IMR-90 (cell line): ENCODE results near the gene CLEC9A. TPM values are rescaled to one million over a fixed set of nuclear protein-coding genes. Genes with fewer than 3 reads are reported as not detected.

ENCODE experiments used
- ATAC-seq: fragments of 200-7000 bp; cut with Tn5 transposase; 2 replicates; pipeline ENCODE4 v1.9.1; 2020; ENCODE audit warnings: low read depth, mild to moderate bottlenecking, moderate library complexity
- BruUV-seq: library from RNA; stranded (reverse); fragments of 400-500 nt; replicated peaks from 2 replicates; lab custom pipeline; 2021; lab: Mats Ljungman, UMichigan
- CTCF ChIA-PET: fragments of 300-600 bp; formaldehyde crosslinking; extraction: SDS; loops from one replicate; lab custom pipeline; 2021; ENCODE audit warnings: antibody characterized with exemption; lab: Yijun Ruan, JAX
- POLR2A ChIA-PET: fragments of 300-600 bp; sonication (Branson Sonifier 250); formaldehyde crosslinking; loops from one replicate; lab custom pipeline; 2022; ENCODE audit warnings: antibody characterized with exemption; ENCODE audit not compliant: unreplicated experiment; lab: Charles Lee
- DNase-seq: peaks from one replicate; pipeline ENCODE4 v3.0.0; 2013
- H2AFZ ChIP-seq: replicated peaks from 2 replicates; pipeline ENCODE3; 2013; ENCODE audit warnings: low read length, mild to moderate bottlenecking; ENCODE audit not compliant: poor library complexity
- H2AK5ac ChIP-seq: 2 replicates; pipeline ENCODE4 v1.6.1; 2013; ENCODE audit warnings: low read depth, low read length, inconsistent platforms
- H2AK9ac ChIP-seq: replicated peaks from 2 replicates; pipeline ENCODE3; 2013; ENCODE audit warnings: mild to moderate bottlenecking, low read depth, low read length, moderate library complexity; ENCODE audit not compliant: poor library complexity
- H2BK120ac ChIP-seq: 2 replicates; pipeline ENCODE4 v1.6.1; 2013; ENCODE audit warnings: low read depth, low read length, inconsistent platforms
- H2BK15ac ChIP-seq: 3 replicates; pipeline ENCODE4 v1.6.1; 2013; ENCODE audit warnings: low read depth, low read length, inconsistent platforms
- H2BK20ac ChIP-seq: 2 replicates; pipeline ENCODE4 v1.6.1; 2013; ENCODE audit warnings: low read depth, mild to moderate bottlenecking, inconsistent platforms, low read length, moderate library complexity
- H2BK5ac ChIP-seq: 2 replicates; pipeline ENCODE4 v1.6.1; 2013; ENCODE audit warnings: mild to moderate bottlenecking, low read depth, low read length, inconsistent platforms; ENCODE audit not compliant: poor library complexity, severe bottlenecking
- H3K14ac ChIP-seq: replicated peaks from 2 replicates; pipeline ENCODE4 v1.6.1; 2013; ENCODE audit warnings: low read depth, low read length, inconsistent platforms
- H3K18ac ChIP-seq: 2 replicates; pipeline ENCODE4 v1.6.1; 2013; ENCODE audit warnings: low read depth, low read length, control low read depth
- H3K23ac ChIP-seq: 2 replicates; pipeline ENCODE4 v1.6.1; 2013; ENCODE audit warnings: low read depth, low read length, inconsistent platforms
- H3K27ac ChIP-seq: 2 replicates; pipeline ENCODE4 v1.5.1; 2013; ENCODE audit warnings: mild to moderate bottlenecking, control low read depth, low read length; ENCODE audit not compliant: insufficient read depth
- H3K27me3 ChIP-seq: 2 replicates; pipeline ENCODE4 v1.6.1; 2013; ENCODE audit warnings: low read length; ENCODE audit not compliant: control insufficient read depth, insufficient read depth
- H3K36me3 ChIP-seq: 2 replicates; pipeline ENCODE4 v1.6.1; 2013; ENCODE audit warnings: low read length, mixed read lengths; ENCODE audit not compliant: control insufficient read depth, insufficient read depth
- H3K4ac ChIP-seq: 2 replicates; pipeline ENCODE4 v1.6.1; 2013; ENCODE audit warnings: low read depth, low read length, inconsistent platforms
- H3K4me1 ChIP-seq: 2 replicates; pipeline ENCODE4 v1.6.1; 2013; ENCODE audit warnings: low read length, mixed read lengths; ENCODE audit not compliant: control insufficient read depth, insufficient read depth
- H3K4me2 ChIP-seq: 2 replicates; pipeline ENCODE4 v1.6.1; 2013; ENCODE audit warnings: low read depth, mild to moderate bottlenecking, control low read depth, low read length, moderate library complexity
- H3K4me3 ChIP-seq: 2 replicates; pipeline ENCODE4 v1.5.1; 2013; ENCODE audit warnings: low read depth, mild to moderate bottlenecking, control low read depth, low read length, moderate library complexity; ENCODE audit not compliant: insufficient read depth
- H3K56ac ChIP-seq: 2 replicates; pipeline ENCODE4 v1.6.1; 2013; ENCODE audit warnings: low read length, inconsistent platforms; ENCODE audit not compliant: insufficient read depth; ENCODE audit errors: extremely low read depth
- H3K79me1 ChIP-seq, 2 experiments: 2 replicates each; pipeline ENCODE4 v1.6.1; 2013; ENCODE audit warnings: low read length in 2 of 2, inconsistent platforms in 1 of 2, low read depth in 1 of 2
- H3K9ac ChIP-seq: 2 replicates; pipeline ENCODE4 v1.6.1; 2013; ENCODE audit warnings: low read depth, low read length, control low read depth
- H3K9me1 ChIP-seq: 2 replicates; pipeline ENCODE4 v1.6.1; 2013; ENCODE audit warnings: low read length, inconsistent platforms; ENCODE audit not compliant: insufficient read depth
- H3K9me3 ChIP-seq: 2 replicates; pipeline ENCODE4 v1.6.1; 2013; ENCODE audit warnings: low read length; ENCODE audit not compliant: control insufficient read depth, insufficient read depth
- H4K20me1 ChIP-seq: 2 replicates; pipeline ENCODE4 v1.6.1; 2013; ENCODE audit warnings: low read length, inconsistent platforms; ENCODE audit not compliant: insufficient read depth
- H4K5ac ChIP-seq: 2 replicates; pipeline ENCODE4 v1.6.1; 2013; ENCODE audit warnings: mild to moderate bottlenecking, low read depth, low read length, control low read depth
- H4K8ac ChIP-seq, 2 experiments: 2 replicates each; pipeline ENCODE4 v1.6.1; 2013; ENCODE audit warnings: low read depth in 2 of 2, low read length in 2 of 2, control low read depth in 1 of 2, inconsistent platforms in 1 of 2
- H4K91ac ChIP-seq: 2 replicates; pipeline ENCODE4 v1.6.1; 2013; ENCODE audit warnings: low read depth, low read length, inconsistent platforms; ENCODE audit not compliant: insufficient read depth
- BHLHE40 ChIP-seq: fragments of 150-350 bp; IDR thresholded peaks from 2 replicates; pipeline ENCODE4 v1.6.1; 2016; ENCODE audit warnings: mild to moderate bottlenecking, low read depth, low read length
- CEBPB ChIP-seq: IDR thresholded peaks from 2 replicates; pipeline ENCODE4 v1.6.1; 2012; ENCODE audit warnings: low read depth, low read length, improper control_type of control experiment
- CHD1 ChIP-seq: IDR thresholded peaks from 2 replicates; pipeline ENCODE4 v1.6.1; 2012; ENCODE audit warnings: low read depth, low read length, improper control_type of control experiment
- ELK1 ChIP-seq: fragments of 150-350 bp; IDR thresholded peaks from 2 replicates; pipeline ENCODE4 v1.6.1; 2016; ENCODE audit warnings: low read depth, mild to moderate bottlenecking, low read length, moderate library complexity, borderline replicate concordance
- FOS ChIP-seq: fragments of 150-350 bp; IDR thresholded peaks from 2 replicates; pipeline ENCODE4 v1.6.1; 2016; ENCODE audit warnings: low read depth, low read length
- MAFK ChIP-seq: IDR thresholded peaks from 2 replicates; pipeline ENCODE4 v1.6.1; 2012; ENCODE audit warnings: low read depth, low read length, improper control_type of control experiment
- MAZ ChIP-seq: IDR thresholded peaks from 2 replicates; pipeline ENCODE4 v1.6.1; 2012; ENCODE audit warnings: low read depth, mild to moderate bottlenecking, low read length, improper control_type of control experiment, moderate library complexity, borderline replicate concordance
- MXI1 ChIP-seq: IDR thresholded peaks from 2 replicates; pipeline ENCODE4 v1.6.1; 2012; ENCODE audit warnings: low read depth, mild to moderate bottlenecking, low read length, moderate library complexity, borderline replicate concordance
- NFE2L2 ChIP-seq: fragments of 150-350 bp; IDR thresholded peaks from 2 replicates; pipeline ENCODE4 v1.6.1; 2016; ENCODE audit warnings: low read depth, mild to moderate bottlenecking, low read length
- POLR2A ChIP-seq: IDR thresholded peaks from 2 replicates; pipeline ENCODE4 v1.6.1; 2012; ENCODE audit warnings: mild to moderate bottlenecking, low read depth, low read length
- RAD21 ChIP-seq: IDR thresholded peaks from 2 replicates; pipeline ENCODE4 v1.6.1; 2012; ENCODE audit warnings: low read length, improper control_type of control experiment
- RCOR1 ChIP-seq: IDR thresholded peaks from 2 replicates; pipeline ENCODE4 v1.6.1; 2012; ENCODE audit warnings: mild to moderate bottlenecking, low read length, improper control_type of control experiment; ENCODE audit not compliant: insufficient replicate concordance
- RFX5 ChIP-seq: IDR thresholded peaks from 2 replicates; pipeline ENCODE4 v1.8.0; 2012; ENCODE audit warnings: low read depth, mild to moderate bottlenecking, low read length, moderate library complexity
- SMC3 ChIP-seq: fragments of 150-350 bp; IDR thresholded peaks from 2 replicates; pipeline ENCODE4 v1.6.1; 2016; ENCODE audit warnings: low read depth, mild to moderate bottlenecking, antibody characterized with exemption, low read length, moderate library complexity
- WGBS, 2 experiments: methylation state at CpG; one replicate each; pipeline versions ENCODE4 v1.1.5 to v1.1.7; 2013; ENCODE audit warnings: missing lambda C conversion rate in 2 of 2; ENCODE audit not compliant: insufficient read length in 1 of 2; ENCODE audit errors: extremely low coverage in 2 of 2; 5-methylcytosine and 5-hydroxymethylcytosine counted together
- dilution Hi-C: fragments of 300-500 bp; cut with HindIII; formaldehyde crosslinking; loops from one replicate; pipeline ENCODE4 v1.14.3; 2018; ENCODE audit warnings: low sequenced_read_pairs; ENCODE audit not compliant: unreplicated experiment
- in situ Hi-C: fragments of 300-500 bp; cut with MboI; formaldehyde crosslinking; loops from 3 replicates; pipeline ENCODE4 v1.14.3; 2019; ENCODE audit warnings: low sequenced_read_pairs, inconsistent platforms, mixed read lengths
- intact Hi-C: fragments of 100-400 bp; cut with micrococcal nuclease; formaldehyde crosslinking; loops from 2 replicates; pipeline ENCODE4 v1.10.0; 2022
- polyA plus RNA-seq, 3 experiments: library from polyadenylated mRNA; depleted of rRNA; stranded (reverse); fragments of >200 nt; gene quantifications; 2 replicates each; pipeline ENCODE4 v1.2.3, GENCODE V29; 2012; ENCODE audit warnings: low replicate concordance in 1 of 3
- total RNA-seq: library from RNA; depleted of rRNA; stranded (reverse); fragments of >200 nt; gene quantifications from 2 replicates; pipeline ENCODE4 v1.2.3, GENCODE V29; 2012

CLEC9A gene
- total and polyA plus RNA-seq, 2 of the 4 experiments (the other 2 are of a cell fraction): not detected

- Histone ChIP-seq H2BK15ac (no peak overlapping the region), H3K23ac (no peak overlapping the region), H4K5ac (no peak overlapping the region), H2AK9ac (no peak overlapping the region), H3K9me3 (no peaks in the 10 kb centered on the region), H3K27ac (no peak overlapping the region), H2BK5ac (no peak overlapping the region), H3K4ac (no peak overlapping the region), H4K20me1 (no peaks in the 10 kb centered on the region), H2BK120ac (no peak overlapping the region), H3K4me2 (no peak overlapping the region), H3K18ac (no peak overlapping the region), H3K4me1 (peaks cover 4% of the 10 kb centered on the region), H3K79me1 (no peaks in the 10 kb centered on the region), H4K91ac (no peak overlapping the region), H3K9me1 (0 out of 2 replicates have a peak, but pooled peaks cover 3% of the 10 kb centered on the region), H3K14ac (no peak overlapping the region), H3K56ac (no peak overlapping the region), H3K4me3 (no peak overlapping the region), H3K36me3 (no peaks in the 10 kb centered on the region), H2AFZ (no peak overlapping the region), H2AK5ac (no peak overlapping the region), H4K8ac (no peak overlapping the region), H3K27me3 (no peaks in the 10 kb centered on the region; the same call in 1 of the 2 replicates), H2BK20ac (no peak overlapping the region), H3K9ac (no peak overlapping the region)
- ATAC-seq: no peak
- ChIA-PET POLR2A (no interaction called here), CTCF (no interaction called here)
- BruUV-seq: no TSS peak
- DNase-seq: no peak
- intact Hi-C loops: no loop called here
- TF ChIP-seq MAZ: no peak
- no peak for TF ChIP-seq BHLHE40
- TF ChIP-seq MXI1: no peak
- TF ChIP-seq SMC3: no peak
- TF ChIP-seq ELK1: no peak
- TF ChIP-seq NFE2L2: no peak
- TF ChIP-seq FOS: no peak
- TF ChIP-seq POLR2A: no peak
- no peak for TF ChIP-seq MAFK
- no peak for TF ChIP-seq CHD1
- no peak for TF ChIP-seq RCOR1
- no peak for TF ChIP-seq RAD21
- TF ChIP-seq CEBPB: no peak
- TF ChIP-seq RFX5: no peak
- in situ Hi-C loops: no loop called here
- dilution Hi-C loops: no loop called here
- no CpG with 5 or more reads among the region's 2 CpGs for WGBS, 2 experiments
Measured at GRCh38 chr12:10072131-10072530, 41.6 kb downstream of the CLEC9A start.
